ENCODE data around the gene AHCYL2. TPM values are rescaled to one million over a fixed set of nuclear protein-coding genes. Genes with fewer than 3 reads are reported as not detected.

AHCYL2 gene
- total and polyA plus RNA-seq, 2 of the 8 experiments (the other 6 are each of a cell fraction or from before 2014, with no cell fraction given), result 20.7 to 25.4 TPM

DNA sequence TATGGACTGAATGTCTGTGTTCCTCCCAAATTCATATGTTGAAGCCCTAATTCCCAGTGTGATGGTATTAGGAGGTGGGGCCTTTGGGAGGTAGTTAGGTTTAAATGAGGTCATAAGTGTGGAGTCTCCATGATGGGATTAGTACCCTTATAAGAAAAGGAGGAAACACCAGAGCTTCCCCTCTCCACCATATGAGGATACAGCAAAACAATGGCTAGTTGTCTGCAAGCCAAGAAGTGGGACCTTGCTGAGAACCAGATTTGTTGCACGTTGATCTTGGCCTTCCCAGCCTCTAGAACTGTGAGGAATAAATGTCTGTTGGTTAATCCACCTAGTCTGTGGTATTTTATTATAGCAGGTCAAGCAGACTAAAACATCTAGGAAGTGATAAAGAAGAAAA lies 102.2 kb downstream of the AHCYL2 start:
- no peak for DNase-seq (ENCODE audit: low read depth in 1 of 2, low spot score in 2 of 2)
- CTCF ChIA-PET (ENCODE audit: partially characterized antibody), result interaction anchor here (1.1 to 1.3 kb wide), 3 partner anchors 18 to 49 kb away, joined by 3 to 4 read pairs (median 3); no protein-coding TSS in a partner anchor

More for the DNA sequence above, 102.2 kb downstream of the AHCYL2 start:
- H2BK5ac ChIP-seq (ENCODE audit: low read depth, low read length), result no peak overlapping the region
- no peak overlapping the region for H3K9ac ChIP-seq (replicated peaks in 1 of 4; ENCODE audit: extremely low read depth in 1 of 4, low read depth in 3 of 4, low read length in 3 of 4)
- H2BK15ac ChIP-seq (ENCODE audit: low read length), result no peak overlapping the region
- H3K4me3 ChIP-seq (ENCODE audit: extremely low read depth in 1 of 4, insufficient read depth in 2 of 4, low read depth in 3 of 4, low read length in 4 of 4), result no peak overlapping the region
- FAIRE-seq, result no peak
- H4K8ac ChIP-seq (ENCODE audit: extremely low read depth, insufficient read depth, low read length), result no peak overlapping the region
- no peaks in the 10 kb centered on the region for H3K79me1 ChIP-seq (ENCODE audit: low read depth, low read length)
- no peaks in the 10 kb centered on the region for H3K23me2 ChIP-seq (ENCODE audit: low read depth, low read length)
- no peak overlapping the region for H4K5ac ChIP-seq (ENCODE audit: insufficient read length, low read depth, low read length)
- H3K4ac ChIP-seq (replicated peaks; ENCODE audit: insufficient read length, low read depth, low read length), result no peak overlapping the region
- TF ChIP-seq JUN (IDR thresholded peaks at IDR 0.05; ENCODE audit: low read depth, low read length), result no peak
- TF ChIP-seq, protein P1, sequence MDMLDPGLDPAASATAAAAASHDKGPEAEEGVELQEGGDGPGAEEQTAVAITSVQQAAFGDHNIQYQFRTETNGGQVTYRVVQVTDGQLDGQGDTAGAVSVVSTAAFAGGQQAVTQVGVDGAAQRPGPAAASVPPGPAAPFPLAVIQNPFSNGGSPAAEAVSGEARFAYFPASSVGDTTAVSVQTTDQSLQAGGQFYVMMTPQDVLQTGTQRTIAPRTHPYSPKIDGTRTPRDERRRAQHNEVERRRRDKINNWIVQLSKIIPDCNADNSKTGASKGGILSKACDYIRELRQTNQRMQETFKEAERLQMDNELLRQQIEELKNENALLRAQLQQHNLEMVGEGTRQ (IDR thresholded peaks at IDR 0.05; ENCODE audit: low read length), result no peak
- no peak for TF ChIP-seq NRF1 (IDR thresholded peaks at IDR 0.05; ENCODE audit: low read depth, low read length)
- TF ChIP-seq SIN3A (conservative IDR thresholded peaks at IDR 0.05 in 1 of 2, IDR thresholded peaks at IDR 0.05 in 1 of 2; ENCODE audit: low read depth in 1 of 2, low read length in 2 of 2), result no peak
- TF ChIP-seq GABPA (IDR thresholded peaks at IDR 0.05; ENCODE audit: borderline replicate concordance, insufficient read depth, low read length), result no peak
- TF ChIP-seq BCL11A (IDR thresholded peaks at IDR 0.05; ENCODE audit: low read depth in 2 of 2, low read length in 2 of 2), result no peak
- TF ChIP-seq EGR1 (IDR thresholded peaks at IDR 0.05; ENCODE audit: borderline replicate concordance, low read depth, low read length), result no peak
- TF ChIP-seq, protein P2, sequence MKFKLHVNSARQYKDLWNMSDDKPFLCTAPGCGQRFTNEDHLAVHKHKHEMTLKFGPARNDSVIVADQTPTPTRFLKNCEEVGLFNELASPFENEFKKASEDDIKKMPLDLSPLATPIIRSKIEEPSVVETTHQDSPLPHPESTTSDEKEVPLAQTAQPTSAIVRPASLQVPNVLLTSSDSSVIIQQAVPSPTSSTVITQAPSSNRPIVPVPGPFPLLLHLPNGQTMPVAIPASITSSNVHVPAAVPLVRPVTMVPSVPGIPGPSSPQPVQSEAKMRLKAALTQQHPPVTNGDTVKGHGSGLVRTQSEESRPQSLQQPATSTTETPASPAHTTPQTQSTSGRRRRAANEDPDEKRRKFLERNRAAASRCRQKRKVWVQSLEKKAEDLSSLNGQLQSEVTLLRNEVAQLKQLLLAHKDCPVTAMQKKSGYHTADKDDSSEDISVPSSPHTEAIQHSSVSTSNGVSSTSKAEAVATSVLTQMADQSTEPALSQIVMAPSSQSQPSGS (IDR thresholded peaks at IDR 0.05; ENCODE audit: low read length), result no peak
- TF ChIP-seq RFX5 (IDR thresholded peaks at IDR 0.05; ENCODE audit: borderline replicate concordance, low read depth, low read length), result no peak
- TF ChIP-seq CREB1 (IDR thresholded peaks at IDR 0.05), result no peak
- H4K91ac ChIP-seq (replicated peaks; ENCODE audit: insufficient read length, low read length), result no peak overlapping the region
- WGBS, 2 experiments (ENCODE audit: extremely low coverage in 1 of 2, insufficient coverage in 1 of 2, insufficient read length in 1 of 2, insufficient replicate concordance in 2 of 2, low coverage in 1 of 2, low lambda C conversion rate in 2 of 2, missing lambda C conversion rate in 1 of 2), result 100% methylated on average over 1 of the region's 1 CpG; no CpG with 5 or more reads in 1 of the 2 experiments
- no peak overlapping the region for H2BK20ac ChIP-seq (ENCODE audit: low read length)
- no peak overlapping the region for H2AK5ac ChIP-seq (ENCODE audit: low read depth, low read length)
- H3K27me3 ChIP-seq (replicated peaks in 1 of 4; ENCODE audit: control insufficient read depth in 3 of 4, extremely low read depth in 1 of 4, insufficient read depth in 3 of 4, low read length in 3 of 4), result no peaks in the 10 kb centered on the region
- H3K4me2 ChIP-seq (ENCODE audit: insufficient read depth in 1 of 2, low read depth in 2 of 2, low read length in 2 of 2), result no peak overlapping the region
- no peaks in the 10 kb centered on the region; a peak in 1 of 4 replicates for H3K9me3 ChIP-seq (ENCODE audit: insufficient read depth in 2 of 2, low read depth in 1 of 2, low read length in 1 of 2)
- H3K18ac ChIP-seq (ENCODE audit: extremely low read depth, low read length), result no peak overlapping the region
- no peak overlapping the region for H2BK12ac ChIP-seq (ENCODE audit: low read depth, low read length)
- H3K14ac ChIP-seq (ENCODE audit: insufficient read length), result no peak overlapping the region
- no peaks in the 10 kb centered on the region for H3K4me1 ChIP-seq (replicated peaks in 1 of 4; ENCODE audit: control insufficient read depth in 3 of 4, insufficient read depth in 4 of 4, low read length in 3 of 4)
- H3K79me2 ChIP-seq (ENCODE audit: control insufficient read depth in 1 of 2, insufficient read depth in 2 of 2, low read length in 2 of 2), result no peaks in the 10 kb centered on the region
- POLR2A ChIA-PET (ENCODE audit: partially characterized antibody), result no interaction called here
- H3K23ac ChIP-seq (ENCODE audit: insufficient read length), result no peak overlapping the region
- no peaks in the 10 kb centered on the region for H4K20me1 ChIP-seq (replicated peaks in 1 of 2; ENCODE audit: control insufficient read depth in 1 of 2, insufficient read depth in 2 of 2, low read length in 2 of 2)
- H3K56ac ChIP-seq (replicated peaks; ENCODE audit: insufficient read length, low read depth, low read length), result no peak overlapping the region
- no peak overlapping the region for H2AFZ ChIP-seq (ENCODE audit: low read length)
- no peak overlapping the region for H3K27ac ChIP-seq (ENCODE audit: low read depth, low read length)
- H3K36me3 ChIP-seq (ENCODE audit: control insufficient read depth in 2 of 4, insufficient read depth in 4 of 4, low read length in 3 of 4), result peaks cover 0 to 6% (median 0%) of the 10 kb centered on the region in 4 experiments; a peak in 2 of 8 replicates
- H2BK120ac ChIP-seq (replicated peaks; ENCODE audit: low read depth, low read length), result no peak overlapping the region
